HuH-7 (cell line): ENCODE results near the gene MSMB.

Source experiments
- DNase-seq: peaks from one replicate; pipeline ENCODE4 v3.0.0; 2011; ENCODE audit warnings: low spot score

Gene MSMB

GRCh38 chr10:46033602-46034011 lies 12.5 kb downstream of the MSMB start:
- no peak for DNase-seq

DNA sequence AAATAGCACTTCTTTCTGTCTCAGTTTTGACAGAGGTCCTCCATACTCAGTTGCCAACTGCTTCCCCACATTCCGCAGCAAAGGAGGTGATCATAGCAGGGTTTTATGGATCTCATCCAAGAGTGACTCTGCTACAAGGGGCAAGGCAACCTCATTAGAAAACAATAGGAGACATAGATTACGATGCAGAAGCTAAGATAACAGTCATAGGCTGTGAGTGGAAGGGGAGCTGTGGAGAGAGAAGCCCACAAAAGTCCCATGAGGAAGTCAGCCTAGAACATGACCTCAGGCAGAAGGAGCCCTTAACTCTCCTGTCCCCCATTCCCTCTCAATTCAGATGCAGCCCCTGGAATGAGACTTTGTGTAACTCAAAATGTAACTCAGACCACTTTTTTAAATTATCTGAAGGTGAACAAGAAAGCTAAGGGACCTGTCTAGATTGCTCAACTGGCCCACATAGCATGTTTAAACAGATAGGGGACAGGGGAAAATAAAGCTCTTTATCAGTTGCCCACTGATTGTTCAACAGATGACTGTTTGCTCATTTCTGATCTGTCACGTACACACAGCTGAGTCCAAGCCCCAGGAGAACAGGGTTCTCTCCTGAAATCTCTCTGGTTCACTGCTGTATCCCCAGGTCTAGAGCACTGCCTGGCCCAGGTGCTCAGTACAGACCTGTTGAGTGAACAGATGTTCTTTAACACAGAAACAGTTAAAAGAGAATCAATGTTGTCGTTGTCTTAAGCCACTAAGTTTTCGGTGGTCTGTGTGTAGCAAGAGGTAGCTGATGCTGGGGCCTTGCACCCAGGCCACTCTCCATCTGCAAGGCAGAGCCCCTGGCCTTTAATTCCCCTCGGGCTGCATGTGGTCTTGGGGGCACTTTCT lies 14.2 kb downstream of the MSMB start:
- DNase-seq = peak; percentile 55

- peak; percentile 82 for DNase-seq
Observed at GRCh38 chr10:46030091-46030937, 15.8 kb downstream of the MSMB start, which contains the start of gene NCOA4. TSS of gene NCOA4 (minus strand) at chr10:46030623. CDS start at chr10:46016680, 13,943 bp downstream.

DNA sequence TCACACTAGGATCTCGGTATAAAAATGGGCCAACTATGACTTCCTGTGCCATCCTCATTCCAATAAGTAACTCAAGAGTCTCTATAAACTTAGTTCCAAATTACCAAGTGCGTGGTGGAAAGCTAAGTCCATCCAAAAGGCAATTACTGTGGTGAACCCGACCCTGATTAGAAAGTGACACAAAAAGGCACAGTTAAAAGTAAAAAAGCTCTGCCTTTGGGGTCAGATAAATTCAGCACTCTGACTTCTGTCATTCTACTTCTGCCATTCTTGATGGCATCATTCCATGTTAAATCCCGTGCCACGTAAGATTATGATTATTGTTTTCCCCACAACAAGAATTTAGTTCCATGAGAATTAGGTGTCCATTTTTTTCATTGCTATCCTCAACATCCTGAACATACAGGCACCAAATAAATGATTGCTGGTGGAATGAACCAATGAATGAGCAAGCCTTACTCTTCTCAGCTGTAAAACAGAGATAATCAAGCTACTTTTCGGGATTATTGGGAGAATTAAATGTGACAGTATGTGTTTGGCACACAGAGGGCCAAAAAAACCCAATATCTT lies 16.5 kb downstream of the MSMB start:
- no peak for DNase-seq

- peak; percentile 52 for DNase-seq
Observed at GRCh38 chr10:46028584-46029460, 17.2 kb downstream of the MSMB start.

- no peak for DNase-seq
Observed at GRCh38 chr10:46026106-46026505, 20.0 kb downstream of the MSMB start.

DNA sequence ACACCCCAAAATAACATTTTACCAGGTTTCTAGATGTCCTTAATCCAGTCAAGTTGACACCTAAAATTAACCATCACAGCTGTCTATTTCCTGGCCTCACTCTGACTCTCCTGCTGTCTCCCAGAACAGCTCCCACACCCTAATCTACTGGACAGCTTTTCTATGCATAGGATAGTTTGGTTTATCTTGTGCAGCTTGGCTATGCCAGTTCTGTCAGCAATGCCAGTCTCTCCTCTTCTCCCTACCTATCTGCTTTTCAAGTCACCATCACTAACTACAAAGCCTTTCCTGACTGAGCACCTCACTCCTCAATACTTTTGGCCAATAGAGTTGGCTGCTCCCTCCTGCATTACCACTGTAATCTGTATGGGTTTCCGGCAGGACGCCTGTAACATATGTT lies 20.7 kb downstream of the MSMB start:
- no peak for DNase-seq

- no peak for DNase-seq
Observed at GRCh38 chr10:46024948-46025347, 21.1 kb downstream of the MSMB start.

DNA sequence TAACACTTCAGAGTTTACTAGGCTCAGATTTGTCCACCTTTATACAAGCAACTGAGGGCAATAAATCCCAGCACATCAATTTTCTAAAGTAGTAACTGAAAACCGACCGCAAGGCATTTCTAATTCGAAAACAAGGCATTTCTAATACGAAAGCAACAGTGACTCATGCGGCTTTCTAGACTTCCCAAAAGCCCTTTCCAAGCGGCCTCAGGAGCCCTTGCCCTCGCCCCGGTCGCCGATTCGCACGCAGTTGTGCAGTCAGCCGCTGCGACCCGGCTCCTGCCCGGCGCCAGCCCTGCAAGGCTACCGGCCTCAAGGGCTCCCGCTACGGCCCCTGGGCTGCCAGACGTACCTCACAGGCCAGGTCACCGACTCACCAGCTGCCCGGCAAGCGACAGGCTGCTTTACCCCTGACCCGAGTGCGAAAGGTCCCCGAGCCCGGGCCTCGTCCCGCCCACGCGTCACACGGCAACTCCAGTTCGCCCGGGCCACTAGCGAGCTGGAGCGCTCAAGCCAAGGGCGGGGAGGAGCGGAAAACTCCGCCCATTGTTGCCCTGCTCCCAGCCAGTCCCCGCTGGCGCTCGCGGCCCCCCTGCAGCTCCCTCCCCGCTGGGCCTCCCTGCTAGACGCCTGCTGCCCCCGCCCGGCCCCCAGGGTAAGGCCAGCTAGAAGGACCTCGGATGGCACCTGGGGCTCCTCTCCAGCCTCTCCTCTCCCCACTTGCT lies 22.9 kb downstream of the MSMB start:
- DNase-seq = peak; percentile 69

- no peak for DNase-seq
Observed at GRCh38 chr10:46020344-46020657, 25.8 kb downstream of the MSMB start.

- no peak for DNase-seq
Observed at GRCh38 chr10:46019569-46020343, 26.3 kb downstream of the MSMB start.

- no peak for DNase-seq
Observed at GRCh38 chr10:46019177-46019528, 26.9 kb downstream of the MSMB start.

- DNase-seq = no peak
Observed at GRCh38 chr10:46018453-46019176, 27.5 kb downstream of the MSMB start.

DNA sequence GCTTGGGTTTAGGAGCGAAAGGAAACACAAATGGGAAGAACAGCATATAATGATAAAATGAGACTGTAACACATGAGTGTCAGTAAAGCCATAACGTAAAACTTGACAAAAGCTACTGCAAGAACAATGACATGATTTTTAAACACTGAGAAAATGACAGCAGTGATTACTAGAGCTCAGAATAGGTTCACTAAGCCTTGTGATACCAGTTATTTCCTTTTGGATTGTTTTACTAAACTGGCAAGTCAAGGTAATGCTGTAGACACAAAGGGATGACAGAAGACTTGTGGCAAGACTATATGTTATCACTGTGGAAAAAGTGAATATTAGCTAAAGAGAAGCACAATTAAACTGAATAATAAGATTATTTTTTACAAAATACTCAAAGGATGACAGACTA lies 28.3 kb downstream of the MSMB start:
- DNase-seq = no peak

- DNase-seq = no peak
Observed at GRCh38 chr10:46016811-46017210, 29.3 kb downstream of the MSMB start.

GRCh38 chr10:46016190-46016589 lies 29.9 kb downstream of the MSMB start:
- no peak for DNase-seq

- DNase-seq = no peak
Observed at GRCh38 chr10:46014683-46015405, 31.2 kb downstream of the MSMB start.

- DNase-seq = no peak
Observed at GRCh38 chr10:46014206-46014605, 31.9 kb downstream of the MSMB start.

- no peak for DNase-seq
Observed at GRCh38 chr10:46012746-46013145, 33.3 kb downstream of the MSMB start.
